Measurements from ENCODE around the gene CHST15.

- no peak for TF ChIP-seq ZBTB42 (CRISPR knock-in tag; IDR thresholded peaks at IDR 0.05)
- TF ChIP-seq ZSCAN25 (CRISPR knock-in tag; IDR thresholded peaks at IDR 0.05): no peak
- no peak for TF ChIP-seq CHD2 (IDR thresholded peaks at IDR 0.05; ENCODE audit: low read depth, low read length)
- TF ChIP-seq EP300 (IDR thresholded peaks at IDR 0.05; ENCODE audit: low read depth in 2 of 2, low read length in 2 of 2): no peak
- TF ChIP-seq EP300 (CRISPR knock-in tag; IDR thresholded peaks at IDR 0.05; ENCODE audit: borderline replicate concordance): no peak
- no peak for TF ChIP-seq CTCF (CRISPR knock-in tag; IDR thresholded peaks at IDR 0.05)
- no peak for TF ChIP-seq SP4 (CRISPR knock-in tag; IDR thresholded peaks at IDR 0.05)
- TF ChIP-seq ZNF782 (CRISPR knock-in tag; IDR thresholded peaks at IDR 0.05; ENCODE audit: borderline replicate concordance): no peak
- no peak for TF ChIP-seq ZNF263 (CRISPR knock-in tag; IDR thresholded peaks at IDR 0.05)
- TF ChIP-seq POLR2A (IDR thresholded peaks at IDR 0.05; ENCODE audit: insufficient read depth in 1 of 2, low read depth in 2 of 2, low read length in 2 of 2): no peak
- TF ChIP-seq ZNF672 (CRISPR knock-in tag; IDR thresholded peaks at IDR 0.05): no peak
Measured at GRCh38 chr10:124081547-124082140, 11.8 kb downstream of the CHST15 start.

All from HepG2 (cell line).